Hematopoietic multipotent progenitor cell treated with erythropoietin and hydrocortisone succinate and interleukin-3 and kit ligand, for 17 days (in vitro differentiated cells): ENCODE data around the gene CYP26A1.
A peak's percentile ranks its signal among the peaks of the same experiment; 100 is the strongest.
"Not testable (repeated sequence)": the region's sequence is repeated elsewhere in the genome, so short reads cannot be mapped to it uniquely, and the experiment has no call there.

Source experiments
- DNase-seq: peaks from one replicate; pipeline ENCODE4 v3.0.0-alpha.2; 2015; ENCODE audit warnings: low spot score

Gene CYP26A1

DNA sequence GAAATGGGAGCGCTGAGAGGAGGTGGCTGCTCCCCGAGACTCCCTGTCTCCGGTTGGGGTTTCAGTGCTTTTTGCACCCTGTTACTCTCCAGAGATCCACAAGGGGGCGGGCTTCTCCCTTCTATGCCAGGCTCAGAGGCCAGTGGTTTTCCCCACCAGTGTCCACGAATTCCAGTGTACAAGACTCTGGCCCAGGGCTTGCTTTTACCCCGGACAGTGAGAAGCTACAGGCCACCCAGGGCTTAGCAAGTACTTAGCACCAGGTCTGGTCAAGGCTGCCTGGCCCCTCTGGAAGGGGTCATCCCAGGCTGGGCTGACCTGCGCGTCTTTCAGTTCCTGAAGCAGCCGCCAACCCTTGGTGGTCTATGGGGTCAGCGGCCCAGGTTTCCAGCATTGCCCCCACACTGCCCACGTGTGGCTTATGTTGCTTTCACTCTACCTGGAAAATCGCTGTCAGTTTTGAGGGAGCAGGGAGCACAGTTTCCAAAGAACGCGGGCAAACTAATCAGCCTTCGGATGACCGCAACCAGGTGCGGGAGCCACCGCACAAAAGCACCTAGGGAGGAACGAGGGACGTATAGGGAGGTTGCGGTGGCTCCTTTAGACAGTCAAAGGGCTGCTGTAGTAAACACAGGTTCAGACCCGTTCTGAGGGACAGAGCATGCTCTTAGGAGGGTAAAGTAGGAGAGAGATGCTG, 6.8 kb downstream of the CYP26A1 start:
- peak; percentile 54 for DNase-seq

DNA sequence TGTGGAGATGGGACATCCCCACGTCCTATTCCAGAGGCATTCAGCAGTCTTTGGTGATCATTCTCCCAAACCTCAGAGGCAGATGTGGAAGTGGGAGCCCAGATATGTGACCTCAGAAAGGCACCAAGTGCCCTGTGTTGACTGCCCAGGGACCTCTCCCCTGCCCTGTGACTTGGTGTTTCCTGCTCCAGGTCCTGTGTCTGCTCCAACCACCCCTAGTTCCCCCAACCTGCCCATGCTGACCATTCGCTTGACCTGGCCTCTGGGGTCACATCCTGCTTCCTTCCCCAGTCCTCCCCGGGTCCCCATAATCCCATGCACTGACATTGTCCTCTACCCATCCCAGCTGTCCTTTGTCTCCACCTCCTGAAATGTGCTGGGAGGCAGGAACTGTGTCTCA, 7.6 kb downstream of the CYP26A1 start:
- DNase-seq = no peak

DNA sequence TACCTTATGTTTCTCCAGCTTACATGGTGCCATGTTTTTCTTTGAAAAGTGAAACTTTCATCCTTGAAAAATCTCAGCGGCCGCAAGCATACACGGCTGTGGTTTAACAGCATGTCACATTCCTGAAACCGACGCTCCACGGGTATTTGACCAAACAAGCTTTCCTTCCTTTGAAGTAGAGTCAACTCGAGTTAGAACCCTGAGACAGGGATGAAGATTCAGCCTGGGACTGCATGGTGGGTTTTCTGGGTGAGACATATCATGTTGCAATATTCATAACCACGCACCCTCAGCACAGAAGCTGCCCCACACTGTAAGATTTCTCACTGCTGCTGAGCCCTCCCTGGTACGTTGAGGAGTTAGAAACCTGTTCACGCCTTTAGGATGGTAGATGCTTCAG, 8.1 kb downstream of the CYP26A1 start:
- DNase-seq = no peak

DNA sequence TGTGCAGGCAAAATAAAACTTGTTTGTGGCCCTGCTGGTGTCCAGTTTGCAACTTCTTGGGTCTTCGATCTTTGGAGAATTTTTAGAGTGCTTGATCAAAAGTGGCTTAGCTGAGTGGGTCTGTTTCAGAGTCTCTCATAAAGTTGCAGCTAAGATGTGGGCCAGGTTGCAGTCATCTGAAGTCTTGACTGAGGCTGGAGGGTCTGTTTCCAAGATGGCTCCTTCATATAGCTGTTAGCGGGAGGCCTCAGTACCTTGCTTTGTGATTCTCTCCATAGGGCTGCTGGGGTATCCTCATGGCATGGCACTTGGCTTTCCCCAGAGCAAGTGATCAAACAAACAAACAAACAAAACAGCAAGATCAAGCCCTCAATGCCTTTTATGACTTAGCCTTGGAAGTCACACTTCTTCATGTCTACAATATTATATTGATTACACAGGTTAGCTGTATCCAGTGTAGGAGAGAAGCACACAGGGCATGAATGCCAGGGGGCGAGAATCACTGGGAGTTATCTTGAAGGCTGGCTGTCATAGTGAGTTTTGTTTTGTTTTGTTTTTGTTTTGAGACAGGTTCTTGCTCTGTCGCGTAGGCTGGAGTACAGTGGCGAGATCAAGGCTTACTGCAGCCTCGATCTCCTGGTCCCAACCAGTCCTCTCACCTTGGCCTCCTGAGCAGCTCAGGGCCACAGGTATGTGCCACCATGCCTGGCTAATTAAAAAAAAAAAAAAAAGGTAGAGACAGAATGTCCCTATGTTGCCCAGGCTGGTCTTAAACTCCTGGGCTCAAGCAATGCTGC, 10.2 kb downstream of the CYP26A1 start:
- DNase-seq = no peak

DNA sequence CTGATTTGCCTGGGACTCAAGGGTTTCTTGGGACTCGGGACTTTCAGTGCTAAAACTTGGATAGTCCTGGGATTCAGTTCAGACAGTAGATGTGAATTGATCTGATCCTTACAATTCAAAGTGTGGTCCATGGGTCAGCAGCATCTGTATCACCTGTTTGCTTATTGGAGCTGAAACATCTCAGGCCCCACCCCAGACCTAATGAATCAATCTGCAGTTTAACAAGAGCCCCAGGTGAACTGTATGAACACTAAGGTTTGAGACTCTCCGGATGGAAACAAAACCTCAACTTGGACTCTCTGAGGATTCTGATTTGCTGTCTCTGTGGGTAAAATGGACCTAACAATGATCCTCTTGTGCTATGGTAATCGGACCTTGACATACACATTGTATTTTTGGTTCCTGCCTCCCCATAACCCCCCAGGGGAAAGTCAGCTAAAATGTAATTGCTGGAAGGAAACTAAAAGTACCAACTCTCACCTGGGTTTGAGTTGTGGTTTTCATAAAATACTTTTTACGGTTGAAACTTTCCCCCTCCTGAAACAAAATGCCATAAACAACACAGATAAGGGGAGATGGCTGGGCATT, 11.7 kb downstream of the CYP26A1 start:
- no peak for DNase-seq

DNA sequence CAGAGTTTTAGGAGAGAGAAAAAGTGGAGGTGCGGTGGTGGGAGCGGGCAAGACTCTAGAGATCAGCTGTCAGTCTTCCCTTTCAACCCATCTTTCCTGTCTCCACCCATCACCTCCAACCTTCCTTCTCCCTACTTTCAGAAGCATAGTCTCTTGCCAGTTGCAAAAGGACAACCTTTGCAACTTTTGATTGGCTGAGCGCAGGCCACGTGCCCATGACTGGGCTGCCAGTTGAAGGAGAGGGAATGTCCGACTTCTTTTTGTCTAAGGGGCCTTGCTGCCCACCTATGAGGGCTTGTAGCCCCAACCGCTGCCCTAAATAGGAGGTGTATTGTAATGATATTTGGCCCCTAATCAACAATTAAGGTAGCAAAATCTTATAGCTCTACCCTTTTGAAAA, 12.6 kb downstream of the CYP26A1 start:
- no peak for DNase-seq

DNA sequence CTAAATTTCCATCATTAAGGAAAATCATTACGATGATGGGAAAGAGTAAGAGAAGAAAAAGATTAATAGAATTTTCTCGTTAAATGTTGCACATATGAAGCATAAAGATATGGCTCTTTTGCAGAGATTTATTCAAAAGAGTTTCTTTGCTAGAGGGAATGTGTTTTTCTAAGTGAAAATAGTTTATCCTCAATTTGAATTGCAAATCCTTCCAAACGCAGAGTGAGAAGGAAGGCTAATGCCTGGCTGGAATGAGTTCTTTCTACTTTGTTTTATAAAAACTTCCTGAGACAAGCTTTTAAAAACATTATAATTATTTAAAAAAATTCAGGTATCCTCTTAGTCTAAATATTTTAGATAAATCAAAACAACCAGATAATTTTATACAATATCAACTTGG, 14.2 kb downstream of the CYP26A1 start:
- DNase-seq = no peak

DNA sequence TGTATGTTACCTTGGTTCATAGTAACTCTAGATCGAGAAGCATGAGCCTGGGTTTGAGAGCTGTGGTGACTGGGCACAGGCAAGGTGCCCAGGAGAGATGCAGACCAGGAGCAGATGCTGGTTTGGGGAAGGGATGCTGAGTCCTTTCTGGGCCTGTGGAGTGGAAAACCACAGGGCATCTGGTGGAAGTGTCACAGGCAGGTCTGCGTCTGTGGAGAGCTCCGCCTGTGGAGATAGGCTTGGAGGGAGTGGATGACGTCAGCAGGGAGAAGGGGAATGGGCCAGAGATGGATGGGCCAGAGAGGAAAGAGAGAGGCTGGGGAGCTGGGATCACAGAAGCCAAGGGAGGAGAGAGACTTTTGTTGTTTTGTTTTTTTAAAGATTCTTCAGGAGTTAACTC, 14.8 kb downstream of the CYP26A1 start:
- DNase-seq = no peak

DNA sequence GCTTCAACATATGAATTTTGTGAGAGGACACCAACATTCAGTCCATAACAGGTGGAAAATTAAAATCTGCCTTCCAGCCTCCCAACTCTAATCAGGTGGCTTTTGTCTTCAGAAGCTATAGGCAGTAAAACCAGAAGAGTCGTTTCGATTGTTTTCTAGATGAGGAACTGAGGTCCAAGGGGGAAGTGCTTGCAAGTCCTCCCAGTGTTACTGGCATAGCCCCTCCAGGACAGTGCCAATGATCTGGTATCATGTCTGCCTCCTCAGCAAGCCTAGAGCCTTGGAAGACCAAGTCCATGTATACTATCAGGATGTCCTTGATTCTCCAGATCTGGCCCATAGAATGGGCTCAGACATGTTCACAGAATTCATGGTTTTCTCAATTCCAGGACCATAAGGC, 16.9 kb downstream of the CYP26A1 start:
- no peak for DNase-seq

DNA sequence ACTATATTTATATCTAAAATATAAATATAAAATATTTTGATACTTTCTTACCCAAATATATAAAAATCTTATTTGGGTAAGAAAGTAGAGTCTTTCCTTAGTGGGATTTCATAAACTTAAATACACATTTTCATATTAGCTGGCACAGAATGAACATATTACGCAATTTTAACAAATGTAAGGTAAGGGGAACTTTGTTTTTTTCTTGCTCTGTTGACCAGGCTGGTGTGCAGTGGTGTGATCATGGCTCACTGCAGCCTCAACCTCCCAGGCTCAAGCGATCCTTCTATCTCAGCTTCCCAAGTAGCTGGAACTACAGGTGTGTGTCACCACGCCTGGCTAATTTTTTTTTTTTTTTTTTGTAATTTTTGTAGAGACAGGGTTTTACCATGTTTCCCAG, 18.3 kb downstream of the CYP26A1 start:
- DNase-seq = no peak

DNA sequence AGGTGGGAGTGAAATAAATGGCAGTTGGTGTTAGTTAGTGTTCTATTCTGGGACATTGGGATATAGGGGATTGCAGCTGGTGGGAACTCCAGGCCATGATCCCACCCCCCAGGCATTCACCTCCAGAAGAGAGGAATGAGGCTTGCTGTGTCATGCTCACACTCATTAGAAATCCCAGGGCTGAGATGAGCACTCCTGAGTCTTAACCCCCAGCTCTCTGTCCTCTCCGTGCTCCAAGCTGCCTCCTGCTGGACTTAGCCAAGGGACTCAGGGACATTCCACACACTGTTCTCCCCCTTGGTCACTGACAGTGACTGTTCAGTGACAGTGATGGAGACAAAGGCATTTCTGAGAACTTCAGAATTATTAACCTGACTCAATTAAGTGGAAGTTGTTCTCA, 21.5 kb downstream of the CYP26A1 start:
- DNase-seq = no peak

DNA sequence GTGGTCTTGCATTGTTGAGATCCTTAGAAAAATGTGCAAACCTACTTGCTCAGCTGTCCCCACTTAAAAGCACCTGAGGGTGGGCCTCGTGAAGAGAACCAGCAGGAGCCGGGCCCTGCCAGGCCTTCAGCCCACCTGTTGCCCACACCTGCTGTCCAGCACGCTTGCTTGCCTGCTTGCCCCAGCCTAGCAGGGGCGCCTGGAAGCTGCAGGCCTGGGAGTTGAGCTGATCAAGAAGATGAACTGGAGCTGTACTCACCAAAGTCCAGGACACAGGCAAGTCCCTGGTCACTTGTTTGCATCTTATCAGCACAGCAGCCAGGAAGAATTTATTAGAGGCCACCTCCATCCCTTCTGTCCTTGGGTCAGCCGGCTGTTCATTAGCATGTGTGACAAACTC, 23.2 kb downstream of the CYP26A1 start:
- no peak for DNase-seq

DNA sequence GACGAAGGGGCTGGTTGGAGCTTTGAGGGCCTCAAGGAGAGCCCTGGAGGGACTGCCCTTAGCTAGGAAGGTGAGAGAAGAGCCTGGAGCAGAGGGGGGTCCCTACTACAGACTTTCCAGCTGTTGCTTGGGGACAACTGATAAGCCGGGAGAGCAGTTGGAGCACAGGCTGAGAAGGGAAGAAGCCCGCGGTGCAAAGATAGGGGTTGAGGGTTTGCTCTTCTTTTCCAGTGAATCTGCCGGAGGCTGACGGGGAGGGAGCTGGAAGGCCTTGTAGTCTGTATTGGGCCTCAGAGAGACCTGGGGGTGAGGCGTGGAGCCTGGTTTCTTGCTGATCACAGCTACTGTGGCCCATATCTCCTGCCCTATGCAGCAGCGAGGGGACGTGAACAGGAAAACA, 23.7 kb downstream of the CYP26A1 start:
- no peak for DNase-seq

DNA sequence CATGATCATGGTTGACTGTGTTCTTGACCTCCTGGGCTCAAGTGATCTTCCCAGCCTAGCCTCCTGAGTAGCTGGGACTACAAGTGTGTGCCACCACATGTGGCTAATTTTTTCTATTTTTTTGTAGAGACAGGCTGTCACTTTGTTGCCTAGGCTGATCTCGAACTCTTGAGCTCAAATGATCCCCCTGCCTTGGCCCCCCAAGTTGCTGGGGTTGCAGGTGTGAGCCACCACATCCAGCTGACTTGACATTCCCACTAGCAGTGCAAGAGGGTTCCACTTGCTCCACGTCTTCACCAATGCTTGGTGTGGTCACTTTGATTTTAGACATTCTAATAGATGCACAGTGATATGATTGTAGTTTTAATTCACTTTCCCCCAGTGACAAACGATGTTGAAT, 25.1 kb downstream of the CYP26A1 start:
- no peak for DNase-seq

DNA sequence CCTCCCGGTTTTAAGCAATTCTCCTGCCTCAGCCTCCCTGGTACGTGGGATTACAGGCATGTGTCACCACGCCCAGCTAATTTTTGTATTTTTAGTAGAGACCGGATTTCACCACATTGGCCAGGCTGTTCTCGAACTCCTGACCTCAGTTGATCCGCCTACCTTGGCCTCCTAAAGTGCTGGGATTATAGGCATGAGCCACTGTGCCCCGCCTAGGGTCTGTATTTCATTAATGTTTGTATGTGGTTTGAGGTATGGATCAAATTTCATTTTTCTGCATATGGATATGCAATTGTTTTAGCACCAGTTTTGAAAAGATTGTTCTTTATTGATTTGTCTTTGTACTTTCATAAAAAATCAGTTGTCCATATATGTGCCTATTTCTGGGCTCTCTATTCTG, 26.0 kb downstream of the CYP26A1 start:
- no peak for DNase-seq

DNA sequence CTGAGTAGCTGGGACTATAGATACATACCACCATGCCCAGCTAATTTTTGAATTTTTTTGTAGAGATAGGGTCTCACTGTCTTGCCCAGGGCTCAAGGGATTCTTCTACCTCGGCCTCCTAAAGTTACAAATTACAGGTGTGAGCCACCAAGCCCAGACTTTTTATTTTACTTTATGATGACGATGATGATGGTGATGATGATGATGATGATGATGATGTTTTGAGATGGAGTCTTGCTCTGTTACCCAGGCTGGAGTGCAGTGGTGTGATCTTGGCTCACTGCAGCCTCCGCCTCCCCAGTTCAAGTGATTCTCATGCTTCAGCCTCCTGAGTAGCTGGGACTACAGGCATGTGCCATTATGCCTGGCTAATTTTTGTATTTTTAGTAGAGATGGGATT, 27.5 kb downstream of the CYP26A1 start:
- DNase-seq = not testable (repeated sequence)

DNA sequence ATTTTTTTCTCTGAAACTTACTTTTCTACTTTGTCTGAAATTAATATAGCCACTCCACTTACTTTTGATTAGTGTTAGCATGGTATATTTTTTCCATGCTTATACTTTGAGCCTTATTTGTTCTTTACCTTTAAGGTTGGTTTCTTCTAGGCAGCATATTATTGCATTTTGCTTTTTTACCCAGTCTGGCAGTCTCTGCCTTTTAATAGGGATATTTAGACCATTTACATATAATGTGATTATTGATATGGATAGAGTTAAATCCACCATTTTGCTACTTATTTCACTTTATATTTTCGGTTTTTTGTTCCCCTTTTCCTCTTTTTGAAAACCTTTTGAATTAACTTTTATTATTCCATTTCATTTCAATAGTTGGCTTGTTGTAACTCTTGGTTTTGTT, 30.3 kb downstream of the CYP26A1 start:
- DNase-seq = no peak

DNA sequence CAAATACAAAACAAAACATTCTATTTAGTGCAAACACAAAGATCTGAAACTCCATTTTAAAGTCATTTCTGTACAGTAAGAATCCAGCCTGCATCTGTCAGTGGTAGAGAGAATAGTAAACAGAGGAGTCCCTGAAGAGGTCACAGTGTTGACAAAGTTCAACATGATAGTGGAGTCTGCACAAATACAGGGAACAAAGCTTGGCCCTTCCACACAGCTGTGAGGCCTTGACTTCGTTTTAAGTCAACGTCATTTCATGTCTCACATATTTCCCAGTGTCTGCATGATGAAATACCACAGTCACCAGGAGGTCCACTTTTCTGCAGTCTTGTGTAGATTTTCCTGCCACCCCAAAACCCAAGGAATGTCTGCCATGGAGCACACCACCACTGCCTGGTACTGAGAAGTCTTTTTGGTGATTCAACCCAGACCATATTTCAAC, 33.0 kb downstream of the CYP26A1 start:
- no peak for DNase-seq

DNA sequence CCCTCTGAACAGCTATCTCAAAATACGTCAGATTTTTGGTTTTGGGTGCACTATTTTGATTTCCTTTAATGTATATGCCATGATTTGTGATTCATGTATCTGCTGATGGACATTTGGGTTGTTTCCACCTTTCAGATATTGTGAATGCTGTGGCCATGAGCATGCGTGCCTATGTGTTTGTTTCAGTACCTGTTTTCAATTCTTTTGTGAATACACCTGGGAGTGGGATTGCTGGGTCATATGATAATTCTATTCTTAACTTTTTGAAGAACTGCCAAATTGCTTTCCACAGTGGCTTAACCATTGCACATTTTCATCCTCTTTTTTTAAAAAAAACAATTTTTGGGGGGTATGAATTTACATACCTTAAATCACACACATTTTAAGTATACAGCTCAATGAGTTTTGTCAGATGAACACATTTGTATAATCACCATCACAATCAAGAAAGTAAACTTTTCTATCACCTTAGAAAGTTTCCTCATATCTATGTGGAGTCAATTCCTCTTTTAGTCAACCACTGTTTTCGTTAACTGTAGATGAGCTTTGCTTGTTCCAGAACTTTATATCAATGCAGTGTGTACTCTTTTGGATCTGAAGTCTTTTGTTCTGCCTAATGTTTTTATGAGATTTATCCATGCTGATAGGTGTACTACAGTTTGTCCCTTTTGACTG, 36.9 kb downstream of the CYP26A1 start:
- no peak for DNase-seq

DNA sequence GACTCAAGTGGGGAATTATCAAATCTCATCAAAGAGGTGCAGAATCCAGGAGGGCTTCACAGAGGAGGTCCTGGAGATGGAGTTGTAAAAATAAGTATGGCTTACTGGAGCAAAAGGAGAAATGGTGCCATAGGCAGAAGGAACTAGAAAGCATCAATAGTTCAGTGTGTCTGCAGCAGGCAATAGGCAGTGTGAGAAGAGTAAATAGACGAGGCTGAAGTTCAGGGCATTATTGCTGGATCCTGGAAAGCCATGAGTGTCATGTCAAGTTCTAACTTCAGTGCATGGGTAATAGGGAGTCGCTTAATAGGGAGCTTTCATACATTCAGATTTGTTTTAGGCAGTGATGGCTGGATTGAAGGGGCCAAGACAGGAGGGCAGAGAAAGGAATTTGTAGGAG, 39.3 kb downstream of the CYP26A1 start:
- DNase-seq = no peak

DNA sequence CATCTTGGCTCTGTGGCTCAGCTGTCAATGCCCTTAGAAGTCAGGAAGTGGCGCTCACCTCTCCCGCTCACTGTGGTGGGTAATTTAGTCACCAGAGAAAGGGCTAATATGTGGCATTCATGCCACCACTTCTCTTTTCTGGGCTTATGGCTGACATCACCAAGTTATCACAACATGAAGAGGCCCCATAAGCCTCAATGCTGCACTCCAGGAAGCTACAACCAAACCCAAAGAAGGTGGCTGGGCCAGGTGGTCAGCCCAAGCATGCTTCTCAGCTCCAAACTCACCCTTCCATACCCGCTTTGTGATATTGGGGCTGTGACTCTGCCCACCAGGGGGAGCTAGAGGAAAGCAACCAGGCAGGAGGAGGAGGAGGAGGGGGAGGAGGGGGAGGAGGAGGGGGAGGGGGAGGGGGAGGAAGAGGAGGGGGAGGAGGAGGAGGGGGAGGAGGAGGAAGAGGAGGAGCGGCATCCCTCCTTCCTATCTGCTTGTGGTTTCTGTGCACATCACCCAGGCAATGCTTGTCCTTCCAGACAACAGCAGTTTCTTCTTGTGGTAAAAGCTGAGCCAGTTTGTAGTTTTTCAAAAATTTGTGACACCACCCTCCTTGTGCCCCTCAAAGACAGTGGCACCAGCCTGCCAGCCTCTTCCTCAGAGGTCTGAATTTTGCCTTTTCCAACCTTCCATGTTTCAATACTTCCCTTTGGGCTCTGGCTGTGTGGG, 42.1 kb downstream of the CYP26A1 start:
- peak; percentile 63 for DNase-seq

DNA sequence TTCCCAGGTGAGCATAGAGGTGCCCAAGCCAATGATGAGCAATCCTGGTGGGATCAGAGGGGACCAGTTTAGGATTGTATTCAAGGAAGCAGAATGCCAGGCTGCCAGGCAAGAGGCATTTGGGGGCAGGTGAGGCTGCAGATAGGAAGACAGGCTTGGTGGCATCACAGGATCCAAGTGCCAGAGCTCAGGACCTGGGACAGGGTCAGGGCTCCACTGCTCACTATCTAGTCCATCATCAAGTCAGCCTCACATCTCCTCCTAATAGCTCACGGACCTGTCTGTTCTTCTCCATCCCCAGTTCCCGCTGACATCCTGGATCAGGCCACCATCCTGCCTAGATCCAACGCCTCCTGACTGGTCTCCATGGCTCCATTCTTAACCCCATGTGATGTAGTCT, 47.6 kb downstream of the CYP26A1 start:
- DNase-seq = no peak
